SK-N-SH (cell line): ENCODE results near the gene SCD5. TPM values are rescaled to one million over a fixed set of nuclear protein-coding genes. Genes with fewer than 3 reads are reported as not detected.

Experiments
- CTCF ChIA-PET: fragments of 300-600, 350-600 bp; formaldehyde crosslinking; extraction: SDS; loops from one replicate; lab custom pipeline; 2021; lab: Yijun Ruan, JAX
- POLR2A ChIA-PET: fragments of 350-600 bp; sonication (Branson Sonifier 250); formaldehyde crosslinking; extraction: SDS; loops from one replicate; lab custom pipeline; 2020; ENCODE audit warnings: antibody characterized with exemption, inconsistent platforms; lab: Yijun Ruan, JAX
- DNase-seq: peaks from one replicate; pipeline ENCODE4 v3.0.0; 2012
- H2AFZ ChIP-seq: fragments of 200-600 bp; sonication (generic); 2 replicates; pipeline ENCODE4 v1.8.1; 2016; ENCODE audit warnings: antibody characterized with exemption, mild to moderate bottlenecking, low read depth
- H3F3A ChIP-seq: fragments of 200-600 bp; sonication (generic); replicated peaks from 2 replicates; pipeline ENCODE3; 2016; ENCODE audit warnings: antibody characterized with exemption, mild to moderate bottlenecking; ENCODE audit not compliant: insufficient read depth
- H3K27ac ChIP-seq, 2 experiments: fragments of 200-500 bp in 1 of 2; fragments of 200-600 bp in 1 of 2; sonication (Bioruptor generic) in 1 of 2; sonication (generic), shearing (Covaris generic) in 1 of 2; 2 replicates each; pipeline versions ENCODE4 v1.5.1 to v1.6.1; 2014 to 2016; ENCODE audit warnings: low read depth in 2 of 2, inconsistent platforms in 1 of 2, low read length in 1 of 2, mild to moderate bottlenecking in 1 of 2, mixed read lengths in 1 of 2
- H3K27me3 ChIP-seq: fragments of 200-600 bp; sonication (generic), shearing (Covaris generic); 2 replicates; pipeline ENCODE4 v1.6.1; 2016; ENCODE audit warnings: mixed run types; ENCODE audit not compliant: insufficient read depth
- H3K36me3 ChIP-seq, 2 experiments: fragments of 200-500 bp in 1 of 2; fragments of 200-600 bp in 1 of 2; sonication (Bioruptor generic) in 1 of 2; sonication (generic) in 1 of 2; replicated peaks in 1 of 2; 2 replicates each; pipeline versions ENCODE3 to v1.5.1; 2014 to 2016; ENCODE audit warnings: low read length in 1 of 2, mild to moderate bottlenecking in 1 of 2; ENCODE audit not compliant: insufficient read depth in 2 of 2, control insufficient read depth in 1 of 2
- H3K4me1 ChIP-seq, 2 experiments: fragments of 200-500 bp in 1 of 2; fragments of 200-600 bp in 1 of 2; sonication (Bioruptor generic) in 1 of 2; sonication (generic), shearing (Covaris generic) in 1 of 2; 2 replicates each; pipeline versions ENCODE4 v1.5.1 to v1.6.1; 2014 to 2016; ENCODE audit warnings: low read depth in 1 of 2, low read length in 1 of 2, mixed run types in 1 of 2; ENCODE audit not compliant: insufficient read depth in 2 of 2, control insufficient read depth in 1 of 2
- H3K4me2 ChIP-seq: fragments of 200-600 bp; sonication (generic), shearing (Covaris generic); 2 replicates; pipeline ENCODE4 v1.6.1; 2017; ENCODE audit warnings: mixed run types
- H3K4me3 ChIP-seq, 2 experiments: fragments of 200-500 bp in 1 of 2; fragments of 200-600 bp in 1 of 2; sonication (Bioruptor generic) in 1 of 2; sonication (generic), shearing (Covaris generic) in 1 of 2; 2 replicates each; pipeline versions ENCODE4 v1.5.1 to v1.8.1; 2014 to 2016; ENCODE audit warnings: low read depth in 2 of 2, inconsistent platforms in 1 of 2, low read length in 1 of 2, mild to moderate bottlenecking in 1 of 2, mixed read lengths in 1 of 2, moderate library complexity in 1 of 2
- H3K79me2 ChIP-seq: fragments of 200-600 bp; sonication (generic); 2 replicates; pipeline ENCODE4 v1.8.1; 2017; ENCODE audit warnings: mild to moderate bottlenecking; ENCODE audit not compliant: insufficient read depth
- H3K9ac ChIP-seq: fragments of 200-600 bp; sonication (generic); 2 replicates; pipeline ENCODE4 v1.6.1; 2017; ENCODE audit warnings: mixed run types
- H3K9me2 ChIP-seq: fragments of 200-600 bp; sonication (generic); 2 replicates; pipeline ENCODE4 v1.6.1; 2017; ENCODE audit warnings: mixed run types
- H3K9me3 ChIP-seq: fragments of 200-600 bp; sonication (generic); 2 replicates; pipeline ENCODE4 v1.6.1; 2017; ENCODE audit warnings: mixed run types, mild to moderate bottlenecking, moderate library complexity
- H4K20me1 ChIP-seq: fragments of 200-600 bp; sonication (generic); 2 replicates; pipeline ENCODE4 v1.6.1; 2017; ENCODE audit warnings: mild to moderate bottlenecking, mixed run types; ENCODE audit not compliant: insufficient read depth
- CHD2 ChIP-seq: fragments of 150-350 bp; IDR thresholded peaks from 2 replicates; pipeline ENCODE4 v1.6.1; 2018; ENCODE audit warnings: low read length; ENCODE audit not compliant: partially characterized antibody
- ELF1 ChIP-seq: IDR thresholded peaks from 2 replicates; pipeline ENCODE4 v1.4.0; 2012
- EP300 ChIP-seq, 2 experiments: IDR thresholded peaks; 2 replicates each; pipeline versions ENCODE4 v1.4.0 to v1.6.1; 2012; ENCODE audit warnings: borderline replicate concordance in 1 of 2, low read depth in 1 of 2, low read length in 1 of 2
- FOXJ3 ChIP-seq: sonication (generic); formaldehyde crosslinking; IDR thresholded peaks from 2 replicates; pipeline ENCODE4 v1.5.1; 2020; ENCODE audit warnings: mild to moderate bottlenecking, missing genetic modification reagents
- JUND ChIP-seq: IDR thresholded peaks from 2 replicates; pipeline ENCODE4 v1.4.0; 2012
- MEF2A ChIP-seq: IDR thresholded peaks from 2 replicates; pipeline ENCODE4 v1.4.0; 2012; ENCODE audit warnings: low read depth, borderline replicate concordance
- MXI1 ChIP-seq: IDR thresholded peaks from 2 replicates; pipeline ENCODE4 v1.6.1; 2012; ENCODE audit warnings: mild to moderate bottlenecking, low read depth, low read length, improper control_type of control experiment
- NFIC ChIP-seq: IDR thresholded peaks from 2 replicates; pipeline ENCODE4 v1.4.0; 2012; ENCODE audit warnings: borderline replicate concordance
- NRF1 ChIP-seq: IDR thresholded peaks from 2 replicates; pipeline ENCODE4 v1.6.1; 2012; ENCODE audit warnings: low read depth, mild to moderate bottlenecking, low read length
- RAD21 ChIP-seq: IDR thresholded peaks from 2 replicates; pipeline ENCODE4 v1.6.1; 2012; ENCODE audit warnings: mild to moderate bottlenecking, low read length
- RCOR1 ChIP-seq: fragments of 150-350 bp; IDR thresholded peaks from 2 replicates; pipeline ENCODE4 v1.6.1; 2017; ENCODE audit warnings: antibody characterized with exemption, low read length
- RFX5 ChIP-seq: IDR thresholded peaks from 2 replicates; pipeline ENCODE4 v1.6.1; 2012; ENCODE audit warnings: mild to moderate bottlenecking, improper control_type of control experiment, low read length
- TCF12 ChIP-seq: IDR thresholded peaks from 2 replicates; pipeline ENCODE4 v1.4.0; 2012
- TEAD4 ChIP-seq: IDR thresholded peaks from 2 replicates; pipeline ENCODE4 v1.4.0; 2012; ENCODE audit warnings: mild to moderate bottlenecking, borderline replicate concordance; ENCODE audit not compliant: insufficient read depth
- YY1 ChIP-seq: IDR thresholded peaks from 2 replicates; pipeline ENCODE4 v1.4.0; 2012; ENCODE audit warnings: low read depth, mild to moderate bottlenecking
- WGBS: methylation state at CpG from one replicate; pipeline ENCODE4 v1.1.6; 2017; ENCODE audit warnings: low lambda C conversion rate; 5-methylcytosine and 5-hydroxymethylcytosine counted together
- polyA plus RNA-seq, 3 experiments: library from polyadenylated mRNA; depleted of rRNA; stranded (reverse); fragments of >200 nt; gene quantifications; 2 replicates each; pipeline ENCODE4 v1.2.3, GENCODE V29; 2012
- TF ChIP-seq, protein P1 (sequence below): fragments of 150-350 bp; IDR thresholded peaks from 2 replicates; pipeline ENCODE4 v1.6.1; 2016; ENCODE audit warnings: mild to moderate bottlenecking, low read depth, low read length
- TF ChIP-seq, protein P2 (sequence below): IDR thresholded peaks from 2 replicates; pipeline ENCODE4 v1.6.1; 2012; ENCODE audit warnings: mild to moderate bottlenecking, low read depth, low read length, moderate library complexity
- TF ChIP-seq, protein P3 (sequence below): IDR thresholded peaks from 2 replicates; pipeline ENCODE4; 2012
- TF ChIP-seq, protein P4 (sequence below): IDR thresholded peaks from 2 replicates; pipeline ENCODE4 v1.4.0; 2012; ENCODE audit warnings: low read depth

The SCD5 gene
- polyA plus RNA-seq, 1 of the 3 experiments (the other 2 are of a cell fraction) = 23.7 TPM

GRCh38 chr4:82666970-82667665, 131.5 kb downstream of the SCD5 start:
- Histone ChIP-seq H3K27me3 (no peaks in the 10 kb centered on the region), H3K9me3 (no peaks in the 10 kb centered on the region), H3K4me3 (no peak overlapping the region), H3K9ac (no peak overlapping the region), H2AFZ (no peak overlapping the region), H3K79me2 (no peaks in the 10 kb centered on the region), H3K27ac (no peak overlapping the region), H3K4me2 (no peak overlapping the region), H4K20me1 (no peaks in the 10 kb centered on the region), H3K4me1 (no peaks in the 10 kb centered on the region), H3K9me2 (no peaks in the 10 kb centered on the region), H3K36me3 (peaks cover 0 to 9% of the 10 kb centered on the region in 2 experiments), H3F3A (no peaks in the 10 kb centered on the region)
- DNase-seq = no peak
- POLR2A ChIA-PET = no interaction called here
- TF ChIP-seq NFIC (no peak), TEAD4 (no peak), FOXJ3 (CRISPR knock-in tag) (no peak), JUND (no peak), TCF12 (no peak)
- CTCF ChIA-PET = interaction anchor here (0.6 to 0.7 kb wide), 2 partner anchors 131 to 216 kb away, joined by 3 read pairs; no protein-coding TSS in a partner anchor
- WGBS = 94% methylated on average over 5 of the region's 5 CpGs

- no peaks in the 10 kb centered on the region for H3K9me3 ChIP-seq
- H3K36me3 ChIP-seq = peaks cover 0 to 13% of the 10 kb centered on the region in 2 experiments
- H3K4me3 ChIP-seq = no peak overlapping the region
- no peaks in the 10 kb centered on the region for H3K4me1 ChIP-seq
- no peaks in the 10 kb centered on the region for H3K27me3 ChIP-seq
- no peak overlapping the region for H2AFZ ChIP-seq
- H3F3A ChIP-seq = no peaks in the 10 kb centered on the region
- H3K27ac ChIP-seq = no peak overlapping the region
- no peak overlapping the region for H3K9ac ChIP-seq
- H3K9me2 ChIP-seq = no peaks in the 10 kb centered on the region
- 89% methylated on average over 6 of the region's 6 CpGs for WGBS
- CTCF ChIA-PET = interaction anchor here (0.6 to 1.2 kb wide), 3 partner anchors 11 to 60 kb away, joined by 3 read pairs; no protein-coding TSS in a partner anchor
- no peak for TF ChIP-seq RFX5
- TF ChIP-seq, protein P1, sequence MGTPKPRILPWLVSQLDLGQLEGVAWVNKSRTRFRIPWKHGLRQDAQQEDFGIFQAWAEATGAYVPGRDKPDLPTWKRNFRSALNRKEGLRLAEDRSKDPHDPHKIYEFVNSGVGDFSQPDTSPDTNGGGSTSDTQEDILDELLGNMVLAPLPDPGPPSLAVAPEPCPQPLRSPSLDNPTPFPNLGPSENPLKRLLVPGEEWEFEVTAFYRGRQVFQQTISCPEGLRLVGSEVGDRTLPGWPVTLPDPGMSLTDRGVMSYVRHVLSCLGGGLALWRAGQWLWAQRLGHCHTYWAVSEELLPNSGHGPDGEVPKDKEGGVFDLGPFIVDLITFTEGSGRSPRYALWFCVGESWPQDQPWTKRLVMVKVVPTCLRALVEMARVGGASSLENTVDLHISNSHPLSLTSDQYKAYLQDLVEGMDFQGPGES = no peak
- no peak for TF ChIP-seq EP300 (IDR thresholded peaks at IDR 0.05; ENCODE audit: borderline replicate concordance in 1 of 2, low read depth in 1 of 2, low read length in 1 of 2)
- no peak for TF ChIP-seq RCOR1
- TF ChIP-seq JUND = no peak
- TF ChIP-seq, protein P2, sequence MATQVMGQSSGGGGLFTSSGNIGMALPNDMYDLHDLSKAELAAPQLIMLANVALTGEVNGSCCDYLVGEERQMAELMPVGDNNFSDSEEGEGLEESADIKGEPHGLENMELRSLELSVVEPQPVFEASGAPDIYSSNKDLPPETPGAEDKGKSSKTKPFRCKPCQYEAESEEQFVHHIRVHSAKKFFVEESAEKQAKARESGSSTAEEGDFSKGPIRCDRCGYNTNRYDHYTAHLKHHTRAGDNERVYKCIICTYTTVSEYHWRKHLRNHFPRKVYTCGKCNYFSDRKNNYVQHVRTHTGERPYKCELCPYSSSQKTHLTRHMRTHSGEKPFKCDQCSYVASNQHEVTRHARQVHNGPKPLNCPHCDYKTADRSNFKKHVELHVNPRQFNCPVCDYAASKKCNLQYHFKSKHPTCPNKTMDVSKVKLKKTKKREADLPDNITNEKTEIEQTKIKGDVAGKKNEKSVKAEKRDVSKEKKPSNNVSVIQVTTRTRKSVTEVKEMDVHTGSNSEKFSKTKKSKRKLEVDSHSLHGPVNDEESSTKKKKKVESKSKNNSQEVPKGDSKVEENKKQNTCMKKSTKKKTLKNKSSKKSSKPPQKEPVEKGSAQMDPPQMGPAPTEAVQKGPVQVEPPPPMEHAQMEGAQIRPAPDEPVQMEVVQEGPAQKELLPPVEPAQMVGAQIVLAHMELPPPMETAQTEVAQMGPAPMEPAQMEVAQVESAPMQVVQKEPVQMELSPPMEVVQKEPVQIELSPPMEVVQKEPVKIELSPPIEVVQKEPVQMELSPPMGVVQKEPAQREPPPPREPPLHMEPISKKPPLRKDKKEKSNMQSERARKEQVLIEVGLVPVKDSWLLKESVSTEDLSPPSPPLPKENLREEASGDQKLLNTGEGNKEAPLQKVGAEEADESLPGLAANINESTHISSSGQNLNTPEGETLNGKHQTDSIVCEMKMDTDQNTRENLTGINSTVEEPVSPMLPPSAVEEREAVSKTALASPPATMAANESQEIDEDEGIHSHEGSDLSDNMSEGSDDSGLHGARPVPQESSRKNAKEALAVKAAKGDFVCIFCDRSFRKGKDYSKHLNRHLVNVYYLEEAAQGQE = no peak
- TF ChIP-seq TCF12 = no peak
- TF ChIP-seq NFIC = no peak
- no peak for TF ChIP-seq ELF1
- no peak for TF ChIP-seq MXI1
- TF ChIP-seq YY1 = no peak
- TF ChIP-seq NRF1 = no peak
- TF ChIP-seq MEF2A = no peak
- TF ChIP-seq, protein P3, sequence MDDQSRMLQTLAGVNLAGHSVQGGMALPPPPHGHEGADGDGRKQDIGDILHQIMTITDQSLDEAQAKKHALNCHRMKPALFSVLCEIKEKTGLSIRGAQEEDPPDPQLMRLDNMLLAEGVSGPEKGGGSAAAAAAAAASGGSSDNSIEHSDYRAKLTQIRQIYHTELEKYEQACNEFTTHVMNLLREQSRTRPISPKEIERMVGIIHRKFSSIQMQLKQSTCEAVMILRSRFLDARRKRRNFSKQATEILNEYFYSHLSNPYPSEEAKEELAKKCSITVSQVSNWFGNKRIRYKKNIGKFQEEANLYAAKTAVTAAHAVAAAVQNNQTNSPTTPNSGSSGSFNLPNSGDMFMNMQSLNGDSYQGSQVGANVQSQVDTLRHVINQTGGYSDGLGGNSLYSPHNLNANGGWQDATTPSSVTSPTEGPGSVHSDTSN = no peak
- no peak for TF ChIP-seq RAD21
- no peak for TF ChIP-seq CHD2
- no peak for TF ChIP-seq FOXJ3 (CRISPR knock-in tag)
- TF ChIP-seq, protein P4, sequence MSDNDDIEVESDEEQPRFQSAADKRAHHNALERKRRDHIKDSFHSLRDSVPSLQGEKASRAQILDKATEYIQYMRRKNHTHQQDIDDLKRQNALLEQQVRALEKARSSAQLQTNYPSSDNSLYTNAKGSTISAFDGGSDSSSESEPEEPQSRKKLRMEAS = no peak
- POLR2A ChIA-PET = no interaction called here
- no peak overlapping the region for H3K4me2 ChIP-seq
- no peaks in the 10 kb centered on the region for H3K79me2 ChIP-seq
- DNase-seq = no peak
- H4K20me1 ChIP-seq = no peaks in the 10 kb centered on the region
These were observed 137.2 kb downstream of the SCD5 start for GRCh38 chr4:82661181-82661992.
